LNCAP (cell line): Measurements from ENCODE around the gene ANKFY1.
A peak's percentile ranks its signal among the peaks of the same experiment; 100 is the strongest.

Source experiments
- TF ChIP-seq, protein P1 (sequence below): fragments of 450-650 bp; IDR thresholded peaks from 2 replicates; pipeline ENCODE4 v1.5.1; 2017; ENCODE audit warnings: mild to moderate bottlenecking

The ANKFY1 gene

DNA sequence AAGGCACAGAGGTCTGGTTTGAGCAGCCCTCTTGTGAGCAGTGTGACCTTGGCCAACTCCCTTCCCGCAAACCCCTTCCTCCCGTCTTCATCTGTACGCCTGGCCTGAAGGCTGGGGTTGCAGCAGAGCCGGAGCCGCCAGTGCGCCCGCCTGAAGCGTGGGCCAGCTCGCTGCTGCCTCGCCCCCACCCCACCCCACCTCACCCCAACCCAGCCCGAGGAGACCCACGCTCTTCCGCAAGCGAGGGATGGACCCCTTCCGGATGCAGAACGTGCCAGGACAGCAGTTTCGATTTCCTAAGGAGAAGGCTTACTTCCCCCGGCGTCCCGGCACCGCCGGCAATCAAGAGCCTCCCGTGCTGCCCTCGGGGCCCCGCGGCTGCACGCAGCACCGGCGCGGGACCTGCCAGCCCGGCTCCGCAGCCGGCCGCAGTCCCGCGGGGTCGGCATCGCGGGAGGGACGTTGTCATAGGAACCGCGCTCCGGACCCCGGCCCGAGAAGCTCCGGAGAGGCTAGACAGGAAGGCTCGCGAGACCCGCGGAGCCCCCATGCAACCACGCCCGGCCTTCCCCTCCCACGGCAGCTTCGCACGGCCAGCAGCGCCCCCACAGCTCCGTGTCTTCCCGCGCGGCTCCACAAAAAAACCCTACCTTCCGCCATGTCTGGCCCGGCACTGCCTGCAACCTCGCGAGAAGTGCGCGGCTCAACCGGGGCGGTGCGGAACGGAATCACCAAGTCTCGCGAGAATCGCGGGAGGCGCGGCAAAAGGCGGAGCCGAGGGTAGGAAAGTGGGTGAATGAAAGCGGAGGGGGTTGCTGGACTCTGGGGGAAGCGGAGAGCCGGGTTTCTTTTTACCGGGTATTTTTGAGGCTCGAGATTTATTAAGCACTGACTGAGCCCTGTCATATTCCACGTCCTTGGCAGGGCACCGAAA lies at the start of gene ANKFY1:
Gene ANKFY1, minus strand, starts transcription at position 698 of the 934 bp plus-strand sequence. Its CDS starts 38 bp downstream, at position 660.
- TF ChIP-seq, protein P1, sequence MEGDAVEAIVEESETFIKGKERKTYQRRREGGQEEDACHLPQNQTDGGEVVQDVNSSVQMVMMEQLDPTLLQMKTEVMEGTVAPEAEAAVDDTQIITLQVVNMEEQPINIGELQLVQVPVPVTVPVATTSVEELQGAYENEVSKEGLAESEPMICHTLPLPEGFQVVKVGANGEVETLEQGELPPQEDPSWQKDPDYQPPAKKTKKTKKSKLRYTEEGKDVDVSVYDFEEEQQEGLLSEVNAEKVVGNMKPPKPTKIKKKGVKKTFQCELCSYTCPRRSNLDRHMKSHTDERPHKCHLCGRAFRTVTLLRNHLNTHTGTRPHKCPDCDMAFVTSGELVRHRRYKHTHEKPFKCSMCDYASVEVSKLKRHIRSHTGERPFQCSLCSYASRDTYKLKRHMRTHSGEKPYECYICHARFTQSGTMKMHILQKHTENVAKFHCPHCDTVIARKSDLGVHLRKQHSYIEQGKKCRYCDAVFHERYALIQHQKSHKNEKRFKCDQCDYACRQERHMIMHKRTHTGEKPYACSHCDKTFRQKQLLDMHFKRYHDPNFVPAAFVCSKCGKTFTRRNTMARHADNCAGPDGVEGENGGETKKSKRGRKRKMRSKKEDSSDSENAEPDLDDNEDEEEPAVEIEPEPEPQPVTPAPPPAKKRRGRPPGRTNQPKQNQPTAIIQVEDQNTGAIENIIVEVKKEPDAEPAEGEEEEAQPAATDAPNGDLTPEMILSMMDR, result no peak

GRCh38 chr17:4310354-4311060 lies 46.7 kb upstream of the ANKFY1 start:
- TF ChIP-seq, protein P1, result no peak

- TF ChIP-seq, protein P1, result no peak
Measured at GRCh38 chr17:4309897-4310296, 46.1 kb upstream of the ANKFY1 start.

DNA sequence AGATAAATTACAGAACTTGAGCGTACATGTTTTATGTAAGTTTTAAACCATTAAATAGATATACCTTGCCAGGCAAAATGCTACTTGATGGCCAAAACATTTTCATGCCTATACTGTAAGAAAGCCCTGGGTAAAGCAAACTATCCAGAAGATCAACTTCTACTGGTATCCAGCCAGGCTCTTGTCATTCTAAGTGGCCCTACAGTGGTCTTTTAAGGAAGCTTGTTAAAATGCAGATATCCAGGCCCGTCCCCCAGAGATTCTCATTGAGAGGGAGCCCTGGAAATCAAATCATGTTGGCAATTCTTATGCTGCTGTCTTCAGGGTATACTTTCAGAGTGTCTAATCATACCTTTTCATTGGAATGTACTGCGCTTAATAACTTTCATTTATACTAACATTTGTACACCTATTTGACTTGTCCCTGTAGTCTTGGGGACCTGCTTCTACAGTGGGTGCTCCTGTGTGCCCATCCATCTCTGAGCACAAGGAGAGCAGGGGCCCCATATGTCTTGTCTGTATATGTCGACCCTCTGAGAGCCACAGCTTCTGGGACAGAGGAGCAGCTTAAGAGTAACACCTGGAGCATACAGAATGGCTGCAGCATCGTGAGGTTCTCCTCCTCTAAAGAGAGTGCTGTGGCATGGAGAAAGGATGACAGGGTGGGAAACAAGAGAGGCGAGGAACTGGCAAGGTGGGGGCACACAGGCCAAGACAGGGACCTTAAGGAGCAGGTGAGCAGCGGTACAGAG lies 43.6 kb upstream of the ANKFY1 start:
- TF ChIP-seq, protein P1, result no peak

- TF ChIP-seq, protein P1, result no peak
Measured at GRCh38 chr17:4305224-4305623, 41.4 kb upstream of the ANKFY1 start.

GRCh38 chr17:4304417-4305027 lies 40.7 kb upstream of the ANKFY1 start:
- TF ChIP-seq, protein P1, result peak; percentile 86

DNA sequence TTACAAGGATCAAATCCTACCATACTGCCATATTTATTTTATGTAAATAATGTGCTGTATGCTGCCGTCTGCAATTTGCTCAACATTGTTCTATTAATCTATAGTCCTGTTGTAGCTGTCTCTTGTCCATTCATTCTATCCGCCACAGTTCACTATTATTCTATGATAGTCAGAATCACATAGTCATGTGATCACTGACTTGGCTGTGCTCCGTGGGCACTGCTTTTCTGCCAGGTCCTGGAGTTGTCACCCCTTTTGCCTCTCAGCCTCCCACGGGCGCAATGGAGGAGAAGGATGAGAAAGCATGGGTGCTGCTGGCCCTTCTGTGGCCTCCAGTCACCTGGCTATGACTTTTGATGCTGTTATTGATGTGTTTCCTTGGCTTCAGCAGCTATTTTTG lies 37.3 kb upstream of the ANKFY1 start:
- TF ChIP-seq, protein P1, result no peak
